OCI-LY1 (cell line): Measurements from ENCODE around the gene UBE2D4.

Experiments
- H2AFZ ChIP-seq: fragments of 200-600 bp; sonication (generic), shearing (Covaris generic); 2 replicates; pipeline ENCODE4 v1.6.0; 2014; ENCODE audit warnings: antibody characterized with exemption, mild to moderate bottlenecking, low read length
- H3F3A ChIP-seq: fragments of 200-600 bp; sonication (generic), shearing (Covaris generic); 2 replicates; pipeline ENCODE4 v1.6.0; 2014; ENCODE audit warnings: mild to moderate bottlenecking, antibody characterized with exemption, low read length, moderate library complexity; ENCODE audit not compliant: insufficient read depth
- H3K27ac ChIP-seq: fragments of 200-600 bp; sonication (generic); 2 replicates; pipeline ENCODE4 v1.5.1; 2014; ENCODE audit warnings: low read length, mixed run types, mild to moderate bottlenecking, low read depth; ENCODE audit not compliant: poor library complexity, severe bottlenecking
- H3K27me3 ChIP-seq: fragments of 200-600 bp; sonication (generic); 2 replicates; pipeline ENCODE4 v1.6.0; 2014; ENCODE audit warnings: antibody characterized with exemption, mild to moderate bottlenecking, low read length, moderate library complexity; ENCODE audit not compliant: insufficient read depth
- H3K36me3 ChIP-seq: fragments of 200-600 bp; sonication (generic); 2 replicates; pipeline ENCODE4 v1.6.1; 2014; ENCODE audit warnings: mild to moderate bottlenecking, antibody characterized with exemption, low read length, moderate library complexity, mixed read lengths; ENCODE audit not compliant: insufficient read depth
- H3K4me1 ChIP-seq: fragments of 200-600 bp; sonication (generic); 2 replicates; pipeline ENCODE4 v1.5.1; 2014; ENCODE audit warnings: mild to moderate bottlenecking, low read length, moderate library complexity; ENCODE audit not compliant: insufficient read depth, severe bottlenecking
- H3K4me2 ChIP-seq: fragments of 200-600 bp; sonication (generic), shearing (Covaris generic); 2 replicates; pipeline ENCODE4 v1.6.1; 2014; ENCODE audit warnings: low read length
- H3K4me3 ChIP-seq: fragments of 200-600 bp; sonication (generic); 2 replicates; pipeline ENCODE4 v1.5.1; 2014; ENCODE audit warnings: low read length, low read depth, mild to moderate bottlenecking, mixed read lengths; ENCODE audit not compliant: poor library complexity, severe bottlenecking
- H3K79me2 ChIP-seq: fragments of 200-600 bp; shearing (Covaris generic); 2 replicates; pipeline ENCODE4 v1.6.1; 2016; ENCODE audit warnings: mixed run types, low read length, mixed read lengths; ENCODE audit not compliant: insufficient read depth
- H3K9ac ChIP-seq: fragments of 200-600 bp; sonication (generic), shearing (Covaris generic); 2 replicates; pipeline ENCODE4 v1.6.1; 2014; ENCODE audit warnings: mild to moderate bottlenecking, low read length, mixed read lengths
- H3K9me2 ChIP-seq: fragments of 200-600 bp; sonication (generic), shearing (Covaris generic); 2 replicates; pipeline ENCODE4 v1.6.1; 2014; ENCODE audit warnings: low read depth, mild to moderate bottlenecking, low read length, mixed read lengths
- H3K9me3 ChIP-seq: fragments of 200-600 bp; shearing (Covaris generic); 2 replicates; pipeline ENCODE4 v1.6.1; 2014; ENCODE audit warnings: low read length, mixed read lengths
- H4K20me1 ChIP-seq: fragments of 200-600 bp; sonication (generic), shearing (Covaris generic); 2 replicates; pipeline ENCODE4 v1.6.0; 2016; ENCODE audit warnings: mild to moderate bottlenecking, low read length; ENCODE audit not compliant: insufficient read depth
- EZH2 ChIP-seq: fragments of 200-600 bp; sonication (generic), shearing (Covaris generic); IDR thresholded peaks from 2 replicates; pipeline ENCODE4 v1.8.0; 2017; ENCODE audit warnings: borderline replicate concordance, mixed run types, mild to moderate bottlenecking, antibody characterized with exemption, low read length, moderate library complexity, mixed read lengths
- TF ChIP-seq, protein P1 (sequence below): fragments of 200-600 bp; sonication (generic), shearing (Covaris generic); IDR thresholded peaks from 2 replicates; pipeline ENCODE4 v1.5.1; 2017; ENCODE audit warnings: mild to moderate bottlenecking, antibody characterized with exemption, low read length, moderate library complexity, mixed read lengths

UBE2D4 gene

DNA sequence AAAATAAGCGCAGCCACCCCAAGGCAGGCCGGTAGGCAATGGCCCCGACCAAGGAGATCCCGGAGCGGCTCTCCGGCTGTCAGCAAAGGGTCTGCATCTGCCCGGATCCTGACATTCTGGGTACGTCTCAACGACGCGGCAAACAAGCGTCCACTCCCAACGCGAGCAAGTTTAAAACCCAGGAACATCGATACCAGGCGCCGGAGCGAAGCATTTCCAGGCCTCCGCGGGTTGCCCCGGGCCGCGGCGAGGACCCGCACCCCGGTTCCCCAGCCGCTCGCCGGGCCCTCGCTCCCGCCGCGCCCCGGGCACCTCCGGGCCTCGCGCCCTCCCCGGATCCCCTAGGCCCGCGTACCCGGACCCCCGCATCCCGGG is 20.3 kb upstream of the UBE2D4 start:
- H3K9ac ChIP-seq = peak overlapping the region; percentile 90

GRCh38 chr7:43906331-43907010 is 19.8 kb upstream of the UBE2D4 start, which contains the start of gene URGCP:
Gene URGCP, minus strand, starts transcription at chr7:43906596. Its CDS starts 21 bp downstream, at chr7:43906575.
- H3K79me2 ChIP-seq = peaks cover 43% of the 10 kb centered on the region
- no peaks in the 10 kb centered on the region for H3K9me3 ChIP-seq
- H3K4me1 ChIP-seq = peaks cover 33% of the 10 kb centered on the region
- 0 out of 2 replicates have a peak, but pooled peaks cover 1% of the 10 kb centered on the region for H3K36me3 ChIP-seq
- H3K27ac ChIP-seq = peak within 1 kb of the TSS; percentile 51
- no peak for TF ChIP-seq EZH2
- TF ChIP-seq, protein P1, sequence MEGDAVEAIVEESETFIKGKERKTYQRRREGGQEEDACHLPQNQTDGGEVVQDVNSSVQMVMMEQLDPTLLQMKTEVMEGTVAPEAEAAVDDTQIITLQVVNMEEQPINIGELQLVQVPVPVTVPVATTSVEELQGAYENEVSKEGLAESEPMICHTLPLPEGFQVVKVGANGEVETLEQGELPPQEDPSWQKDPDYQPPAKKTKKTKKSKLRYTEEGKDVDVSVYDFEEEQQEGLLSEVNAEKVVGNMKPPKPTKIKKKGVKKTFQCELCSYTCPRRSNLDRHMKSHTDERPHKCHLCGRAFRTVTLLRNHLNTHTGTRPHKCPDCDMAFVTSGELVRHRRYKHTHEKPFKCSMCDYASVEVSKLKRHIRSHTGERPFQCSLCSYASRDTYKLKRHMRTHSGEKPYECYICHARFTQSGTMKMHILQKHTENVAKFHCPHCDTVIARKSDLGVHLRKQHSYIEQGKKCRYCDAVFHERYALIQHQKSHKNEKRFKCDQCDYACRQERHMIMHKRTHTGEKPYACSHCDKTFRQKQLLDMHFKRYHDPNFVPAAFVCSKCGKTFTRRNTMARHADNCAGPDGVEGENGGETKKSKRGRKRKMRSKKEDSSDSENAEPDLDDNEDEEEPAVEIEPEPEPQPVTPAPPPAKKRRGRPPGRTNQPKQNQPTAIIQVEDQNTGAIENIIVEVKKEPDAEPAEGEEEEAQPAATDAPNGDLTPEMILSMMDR = no peak
- peak within 1 kb of the TSS; percentile 93 for H3K4me3 ChIP-seq
- H3K4me2 ChIP-seq = peak within 1 kb of the TSS; percentile 75
- peaks cover 3% of the 10 kb centered on the region; the same call in 1 of the 2 replicates for H3F3A ChIP-seq
- H4K20me1 ChIP-seq = no peaks in the 10 kb centered on the region
- no peaks in the 10 kb centered on the region for H3K27me3 ChIP-seq
- H2AFZ ChIP-seq = peak within 1 kb of the TSS; percentile 60
- H3K9me2 ChIP-seq = no peaks in the 10 kb centered on the region
- H3K9ac ChIP-seq = peak within 1 kb of the TSS; percentile 90

More for the DNA sequence above, 20.3 kb upstream of the UBE2D4 start:
- Histone ChIP-seq H3K4me1 (peaks cover 33% of the 10 kb centered on the region), H3K4me3 (peak overlapping the region; percentile 93), H3K9me3 (no peaks in the 10 kb centered on the region), H3F3A (peaks cover 3% of the 10 kb centered on the region; the same call in 1 of the 2 replicates), H4K20me1 (no peaks in the 10 kb centered on the region), H3K79me2 (peaks cover 48% of the 10 kb centered on the region), H3K4me2 (peak overlapping the region; percentile 75), H3K27ac (no peak overlapping the region), H2AFZ (no peak overlapping the region), H3K36me3 (0 out of 2 replicates have a peak, but pooled peaks cover 4% of the 10 kb centered on the region), H3K27me3 (no peaks in the 10 kb centered on the region), H3K9me2 (no peaks in the 10 kb centered on the region)
- TF ChIP-seq, protein P1 = no peak
- no peak for TF ChIP-seq EZH2

GRCh38 chr7:43914795-43915194 is 11.4 kb upstream of the UBE2D4 start:
- Histone ChIP-seq H3K36me3 (peaks cover 6% of the 10 kb centered on the region; the same call in 1 of the 2 replicates), H3K79me2 (no peaks in the 10 kb centered on the region), H2AFZ (no peak overlapping the region), H3K9ac (no peak overlapping the region), H3K27ac (no peak overlapping the region), H3K4me3 (no peak overlapping the region), H3F3A (no peaks in the 10 kb centered on the region), H3K27me3 (no peaks in the 10 kb centered on the region), H3K4me2 (no peak overlapping the region), H3K9me3 (no peaks in the 10 kb centered on the region; the same call in 1 of the 2 replicates), H4K20me1 (no peaks in the 10 kb centered on the region), H3K9me2 (no peaks in the 10 kb centered on the region), H3K4me1 (no peaks in the 10 kb centered on the region)
- TF ChIP-seq EZH2 = no peak
- TF ChIP-seq, protein P1 = no peak
